Measurements from ENCODE around the gene SLFNL1.

SLFNL1 gene

DNA sequence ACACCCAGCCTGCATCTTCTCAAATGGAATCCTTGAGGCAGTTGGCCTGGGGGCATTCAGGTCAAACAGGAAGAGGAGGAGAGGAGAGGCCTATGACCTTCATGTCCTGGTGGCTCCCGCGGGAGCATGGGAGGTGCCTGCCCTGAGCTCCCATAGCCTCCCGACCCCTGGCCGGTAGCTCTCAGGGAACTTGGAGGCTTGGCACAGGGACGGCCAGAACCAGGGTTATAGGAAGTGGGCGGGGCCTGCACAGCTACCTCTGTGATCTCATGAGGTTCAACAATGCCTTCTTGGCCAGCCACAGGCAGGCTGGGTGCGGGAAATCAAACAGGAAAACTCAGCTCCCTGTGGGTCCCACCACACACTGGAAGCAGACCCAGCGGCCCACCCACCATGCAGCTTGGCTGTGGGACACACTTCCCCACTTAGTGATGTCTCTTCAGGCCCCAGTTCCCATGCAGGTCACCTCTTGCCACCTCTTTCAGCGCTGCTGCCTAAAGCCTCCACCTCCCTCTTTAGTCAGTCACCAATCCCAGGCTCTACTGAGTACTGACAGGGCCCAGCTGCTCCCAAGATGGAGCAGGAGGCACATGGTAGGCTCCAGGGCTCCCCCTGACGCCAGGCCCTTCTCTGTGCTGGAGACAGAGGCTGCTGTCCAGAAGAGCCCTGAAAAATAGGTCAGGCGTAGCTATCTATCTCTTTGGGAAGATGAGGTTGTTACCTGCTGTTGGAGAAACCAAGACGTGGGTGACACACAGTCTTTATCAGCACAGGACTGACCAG lies at the start of gene SLFNL1:
Gene SLFNL1 (minus strand): TSS at position 200 of the 783 bp plus-strand sequence. CDS start 1,065 bp downstream, outside the sequence.
- DNase-seq, result no peak

DNA sequence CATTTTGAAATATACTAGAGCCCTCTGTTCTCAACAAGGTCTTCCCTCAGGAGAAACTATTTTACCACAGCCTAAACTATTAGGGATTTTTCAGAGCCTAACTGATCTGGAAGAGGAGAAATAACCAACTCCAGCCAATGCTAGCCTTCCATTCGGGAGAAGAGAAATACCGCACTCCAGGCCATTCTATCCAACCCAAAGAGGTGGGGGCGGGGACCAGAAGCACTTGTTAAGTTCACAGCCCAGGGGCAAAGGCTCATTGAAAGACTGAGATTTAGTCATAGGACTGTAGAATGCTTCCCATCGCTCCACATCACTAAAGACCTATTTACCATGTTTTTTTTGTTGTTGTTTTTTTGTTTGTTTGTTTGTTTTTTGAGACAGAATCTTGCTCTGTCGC lies 35.4 kb upstream of the SLFNL1 start:
- no peak for DNase-seq

DNA sequence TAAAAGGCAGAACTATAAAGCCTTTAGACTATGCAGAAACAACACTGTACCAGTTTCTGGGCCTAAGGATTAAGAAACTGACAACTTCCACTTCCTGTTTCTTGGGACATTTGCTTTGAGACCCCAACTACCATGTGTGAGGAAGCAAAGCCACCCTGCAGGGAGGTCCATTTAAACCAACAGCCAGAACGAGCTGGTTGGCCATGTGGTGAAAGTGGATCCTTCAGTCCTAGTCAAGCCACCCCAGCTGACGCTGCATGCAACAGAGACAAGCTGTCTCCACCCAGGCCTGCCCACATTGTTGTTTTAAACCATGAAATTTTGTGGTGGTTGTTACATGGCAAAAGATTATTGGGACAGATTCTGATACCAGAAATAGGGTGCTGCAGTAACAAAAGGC lies 31.8 kb upstream of the SLFNL1 start:
- DNase-seq, result no peak

DNA sequence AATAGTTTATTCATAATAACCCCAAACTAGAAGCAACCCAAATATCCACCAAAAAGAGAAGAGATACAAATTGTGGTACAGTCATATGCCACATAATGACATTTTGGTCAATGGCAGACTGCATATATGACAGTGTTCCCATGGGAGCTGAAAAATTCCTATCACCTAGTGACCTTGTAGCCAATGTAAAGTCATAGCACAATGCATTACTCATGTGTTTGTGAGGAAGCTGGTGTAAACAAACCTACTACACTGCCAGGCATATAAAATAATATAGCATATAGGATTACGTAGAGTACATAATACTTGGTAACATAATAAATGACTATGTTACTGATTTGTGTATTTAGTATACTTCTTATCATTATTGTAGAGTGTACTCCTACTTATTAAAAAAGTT lies 29.5 kb upstream of the SLFNL1 start:
- DNase-seq, result no peak

DNA sequence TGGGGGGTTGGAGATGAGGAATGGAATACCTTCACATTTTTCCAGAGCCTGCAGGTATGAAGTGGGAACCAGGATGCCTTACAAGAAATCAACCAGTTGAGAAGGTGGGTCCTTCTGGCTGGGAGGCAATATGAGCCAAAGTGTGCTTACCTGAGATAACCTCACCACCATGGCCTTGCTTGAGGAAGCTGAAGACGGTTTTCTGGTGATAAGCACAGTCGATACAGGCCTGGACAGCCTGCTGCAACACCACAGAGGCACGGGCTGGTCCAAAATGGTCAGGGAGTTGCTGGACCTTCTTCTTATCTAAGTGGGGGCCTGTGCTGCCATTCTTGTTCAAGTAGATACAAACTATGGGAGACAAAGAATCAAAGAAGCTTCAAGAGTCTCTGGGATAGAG lies 27.0 kb upstream of the SLFNL1 start:
- no peak for DNase-seq

DNA sequence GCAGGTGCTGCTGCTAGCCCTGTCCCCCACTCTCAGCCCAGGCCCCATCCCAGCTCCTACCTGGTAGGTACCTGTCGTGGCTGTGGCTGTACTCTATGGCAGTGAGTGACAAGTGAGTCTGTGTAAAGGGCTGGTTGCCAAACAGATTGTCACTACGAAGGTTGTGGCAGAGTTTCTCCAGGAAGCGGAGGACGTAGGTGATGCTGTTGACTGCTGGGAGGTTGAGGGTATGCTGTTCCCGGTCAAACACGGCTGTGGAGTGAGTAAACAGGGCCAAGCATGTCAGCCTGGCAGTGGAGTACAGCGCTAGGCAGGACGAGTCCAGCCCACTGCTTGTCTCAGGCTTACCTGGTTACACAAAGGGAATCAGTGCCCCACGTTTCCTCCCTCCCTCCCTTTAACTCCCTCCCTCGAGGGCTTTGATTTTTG lies 24.8 kb upstream of the SLFNL1 start:
- no peak for DNase-seq

DNA sequence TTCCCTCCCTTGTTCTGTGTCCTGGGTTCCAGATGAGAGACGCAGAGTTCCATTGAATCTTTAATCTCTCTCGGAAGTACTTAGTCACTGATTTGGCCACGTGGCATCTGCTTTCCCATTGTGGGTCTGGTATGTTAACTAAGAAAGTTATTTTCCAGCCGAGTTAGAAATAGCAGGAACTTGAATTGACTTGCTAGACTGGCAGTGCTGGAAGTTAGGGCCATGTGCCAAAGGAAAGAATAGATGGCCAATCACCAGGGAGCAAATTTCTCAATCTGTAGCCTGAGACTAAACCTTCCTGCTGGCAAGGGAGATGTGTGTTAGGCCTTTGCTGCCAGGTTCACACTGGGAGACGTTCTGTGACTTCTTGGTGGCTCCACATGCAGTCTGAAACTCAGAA lies 24.2 kb upstream of the SLFNL1 start:
- no peak for DNase-seq

DNA sequence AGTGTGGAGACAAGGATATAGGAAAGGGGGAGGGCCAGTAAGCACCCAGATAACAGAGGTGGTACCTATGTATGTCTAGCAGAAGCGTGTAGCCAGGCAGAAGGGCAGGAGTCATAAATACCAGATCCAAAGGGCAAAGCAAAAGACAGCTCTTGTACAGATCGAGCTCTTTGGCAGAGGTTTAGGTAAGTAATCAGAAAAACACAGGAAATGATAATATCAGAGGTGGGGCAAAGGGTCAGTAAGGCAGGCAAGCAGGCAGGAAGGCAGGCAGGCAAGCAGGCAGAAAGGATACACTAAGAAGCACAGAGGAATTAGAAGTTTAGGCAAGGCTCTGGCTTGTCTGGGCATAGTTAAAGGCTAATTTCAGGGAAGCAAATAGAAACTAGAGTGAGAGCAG lies 22.7 kb upstream of the SLFNL1 start:
- DNase-seq, result no peak

DNA sequence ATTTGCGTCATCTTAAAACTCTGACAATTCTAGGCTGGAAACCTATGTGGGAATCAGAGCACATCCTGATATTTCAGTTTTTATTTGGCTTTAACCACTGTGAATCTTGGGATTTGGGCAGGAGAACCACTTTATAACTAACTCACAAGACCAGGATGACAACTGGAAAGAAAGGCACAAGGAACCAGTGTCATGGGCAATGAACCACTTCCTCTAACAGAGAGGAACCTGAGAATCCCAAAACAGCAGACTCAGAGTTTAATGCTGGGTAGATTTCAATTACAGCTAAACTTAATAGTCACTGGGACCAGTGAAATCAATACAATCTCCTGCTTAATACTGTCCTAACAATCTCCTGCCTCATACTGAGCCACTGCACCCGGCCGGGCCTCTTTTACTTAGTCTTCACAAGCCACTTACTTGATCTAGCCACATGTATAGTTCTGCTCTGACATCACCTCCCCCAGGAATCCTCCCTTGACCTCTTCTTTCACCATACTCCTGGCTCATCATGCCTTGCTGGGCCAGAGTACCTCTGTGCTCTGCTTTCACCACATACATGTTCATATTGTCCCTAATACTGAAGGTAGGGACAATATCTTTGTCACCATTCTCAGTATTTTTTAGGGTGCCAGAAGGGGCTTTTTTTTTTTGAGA lies 20.2 kb upstream of the SLFNL1 start:
- no peak for DNase-seq

DNA sequence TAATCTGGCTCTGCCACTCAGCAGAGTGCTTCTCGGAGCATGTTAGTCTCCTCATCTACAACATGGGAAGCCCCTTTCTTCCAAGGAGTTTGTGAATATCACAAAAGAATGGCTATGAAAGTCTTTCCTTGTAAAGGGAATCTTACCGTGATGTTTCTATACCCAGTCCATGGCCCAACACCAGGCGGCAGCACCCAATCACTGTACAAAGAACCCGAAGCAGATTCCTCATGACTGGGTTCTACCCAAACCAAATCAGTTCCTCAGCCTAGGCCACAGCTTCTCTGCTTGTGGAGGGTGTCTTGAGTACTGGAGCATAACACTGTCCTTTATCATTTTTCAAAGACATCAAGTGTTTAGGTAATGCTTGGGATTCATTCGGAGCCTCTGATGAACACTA lies 16.6 kb upstream of the SLFNL1 start:
- no peak for DNase-seq

DNA sequence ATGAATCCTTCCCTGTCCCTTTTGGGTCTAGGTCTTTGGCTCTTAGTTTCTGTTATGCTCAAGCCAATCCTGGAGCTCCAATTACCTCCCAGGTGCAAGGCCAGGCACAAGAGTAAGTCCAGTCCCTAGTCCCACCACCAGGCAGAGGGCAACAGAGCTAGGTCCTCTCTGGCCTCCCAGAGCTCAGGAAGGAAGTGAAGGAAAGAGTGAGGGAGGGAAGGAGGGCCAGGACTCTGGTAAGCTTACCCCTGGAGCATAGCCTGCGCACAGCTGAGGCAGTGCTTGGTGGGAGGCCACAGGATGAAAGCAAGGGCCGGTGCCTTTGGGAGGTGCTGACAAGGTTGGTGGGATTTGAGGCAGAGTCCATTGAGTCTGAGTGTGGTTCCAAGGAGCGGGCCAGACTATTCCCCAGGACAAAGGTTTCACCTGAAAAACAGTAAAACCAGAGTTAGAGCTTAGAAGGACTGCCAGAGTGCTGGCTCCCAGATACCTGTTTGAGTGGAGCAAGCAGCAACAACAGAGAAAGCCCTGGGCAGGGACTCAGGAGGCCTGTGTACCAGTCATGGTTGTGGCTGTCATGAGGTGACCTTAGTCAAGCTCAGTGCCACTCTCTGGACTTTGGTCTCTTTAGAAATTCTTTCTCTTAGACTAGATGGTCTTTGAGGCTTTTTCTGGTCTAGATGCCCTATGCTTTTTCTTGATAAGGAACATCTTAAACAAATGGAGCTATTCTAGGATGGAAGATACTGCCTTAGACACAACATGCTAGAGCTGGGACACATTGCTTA lies 15.8 kb upstream of the SLFNL1 start:
- DNase-seq, result no peak

DNA sequence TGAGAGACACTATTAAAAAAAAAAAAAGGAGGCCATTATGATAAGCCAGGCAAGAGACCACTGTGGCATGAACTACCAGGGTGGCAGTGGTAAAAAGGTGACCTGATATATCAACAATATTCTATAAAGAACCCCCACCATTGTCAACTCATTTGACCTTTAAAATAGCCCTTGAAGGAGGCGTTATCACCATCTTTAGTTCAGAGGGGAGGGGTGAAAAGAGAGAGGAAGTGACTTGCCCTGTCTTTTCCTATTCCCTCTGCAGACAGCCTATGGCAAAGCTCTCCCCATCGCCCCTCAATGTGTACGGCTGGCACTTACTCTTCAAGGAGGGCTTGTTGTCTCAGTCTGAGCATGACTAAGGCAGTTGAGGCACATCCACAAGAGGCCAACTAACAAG lies 11.7 kb upstream of the SLFNL1 start:
- DNase-seq, result no peak

DNA sequence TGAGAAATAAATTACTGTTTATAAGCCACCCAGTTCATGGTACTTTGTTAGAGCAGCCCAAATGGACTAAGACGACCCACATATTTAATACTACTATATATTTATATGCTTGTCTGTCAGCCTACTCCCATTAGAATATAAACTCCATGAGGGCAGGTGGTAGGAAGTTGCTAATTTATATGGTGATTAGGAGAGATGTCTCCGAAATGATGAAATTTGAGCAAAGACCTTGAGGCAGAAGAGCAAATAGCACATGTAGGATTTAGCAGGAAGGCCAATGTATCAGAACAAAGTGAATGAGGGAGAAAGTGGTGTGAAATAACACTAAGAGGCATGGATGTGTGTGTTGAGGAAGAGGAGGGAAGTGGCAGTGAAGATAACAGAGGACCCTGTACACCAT lies 10.6 kb upstream of the SLFNL1 start:
- no peak for DNase-seq

DNA sequence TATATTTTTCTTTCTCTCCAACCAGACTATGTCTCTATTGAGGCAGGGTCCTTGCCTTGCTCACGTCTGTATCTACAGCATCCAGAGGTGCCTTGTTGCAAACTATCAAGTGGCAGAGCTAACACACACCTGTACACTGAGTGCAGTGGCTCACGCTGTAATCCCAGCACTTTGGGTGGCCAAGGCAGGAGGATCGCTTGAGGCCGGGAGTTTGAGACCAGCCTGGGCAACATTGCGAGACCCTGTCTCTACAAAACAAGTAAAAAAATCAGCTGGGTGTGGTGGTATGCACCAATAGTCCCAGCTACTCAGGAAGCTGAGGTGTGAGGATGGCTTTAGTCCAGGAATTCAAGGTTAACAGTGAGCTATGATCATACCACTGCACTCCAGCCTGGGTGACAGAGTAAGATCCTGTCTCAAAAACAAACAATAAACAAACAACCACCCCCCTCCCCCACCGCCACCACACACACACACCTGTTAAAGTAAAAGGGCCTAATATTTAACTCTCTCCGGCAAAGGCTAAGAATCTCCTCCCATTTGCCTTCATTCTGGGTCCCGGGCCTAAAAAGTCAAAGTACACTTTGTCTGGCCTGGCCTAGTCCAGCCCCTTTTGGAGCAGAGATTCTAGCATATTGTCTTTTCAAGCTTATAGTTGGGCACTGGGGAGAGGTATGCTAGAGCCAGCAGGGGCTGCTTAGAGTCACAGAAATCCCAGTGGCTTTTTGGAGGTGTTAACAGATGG lies 9.5 kb upstream of the SLFNL1 start:
- no peak for DNase-seq

DNA sequence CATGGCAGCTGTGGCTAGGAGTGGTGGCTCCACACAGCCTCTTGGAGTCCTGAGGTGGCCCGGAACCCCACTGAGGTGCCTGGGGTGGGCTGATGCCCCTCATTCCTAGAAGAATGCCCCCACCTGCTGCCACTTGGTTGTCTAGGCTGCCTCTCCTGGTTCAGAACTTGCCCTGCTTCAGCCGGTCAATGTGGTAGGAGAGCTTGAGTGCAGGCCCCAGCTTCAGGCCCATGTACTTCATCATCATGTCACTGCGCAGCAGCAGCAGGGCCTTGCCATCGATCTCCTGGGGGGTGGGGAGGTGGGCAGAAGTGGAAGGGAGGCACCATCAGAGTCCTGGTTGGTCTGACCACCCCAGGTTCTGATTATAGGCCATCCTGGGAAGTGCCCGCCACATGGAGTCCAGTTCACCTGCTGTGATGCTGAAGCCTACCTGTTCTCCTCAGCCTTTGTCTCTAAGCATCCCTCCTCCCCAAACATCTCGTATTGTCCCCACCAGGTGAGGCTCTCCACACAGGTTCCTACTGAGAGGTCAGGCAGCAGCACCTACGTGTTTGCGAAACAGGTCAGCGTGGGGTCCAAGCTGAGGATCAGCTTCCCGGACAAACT lies 6.6 kb upstream of the SLFNL1 start:
- DNase-seq, result no peak

DNA sequence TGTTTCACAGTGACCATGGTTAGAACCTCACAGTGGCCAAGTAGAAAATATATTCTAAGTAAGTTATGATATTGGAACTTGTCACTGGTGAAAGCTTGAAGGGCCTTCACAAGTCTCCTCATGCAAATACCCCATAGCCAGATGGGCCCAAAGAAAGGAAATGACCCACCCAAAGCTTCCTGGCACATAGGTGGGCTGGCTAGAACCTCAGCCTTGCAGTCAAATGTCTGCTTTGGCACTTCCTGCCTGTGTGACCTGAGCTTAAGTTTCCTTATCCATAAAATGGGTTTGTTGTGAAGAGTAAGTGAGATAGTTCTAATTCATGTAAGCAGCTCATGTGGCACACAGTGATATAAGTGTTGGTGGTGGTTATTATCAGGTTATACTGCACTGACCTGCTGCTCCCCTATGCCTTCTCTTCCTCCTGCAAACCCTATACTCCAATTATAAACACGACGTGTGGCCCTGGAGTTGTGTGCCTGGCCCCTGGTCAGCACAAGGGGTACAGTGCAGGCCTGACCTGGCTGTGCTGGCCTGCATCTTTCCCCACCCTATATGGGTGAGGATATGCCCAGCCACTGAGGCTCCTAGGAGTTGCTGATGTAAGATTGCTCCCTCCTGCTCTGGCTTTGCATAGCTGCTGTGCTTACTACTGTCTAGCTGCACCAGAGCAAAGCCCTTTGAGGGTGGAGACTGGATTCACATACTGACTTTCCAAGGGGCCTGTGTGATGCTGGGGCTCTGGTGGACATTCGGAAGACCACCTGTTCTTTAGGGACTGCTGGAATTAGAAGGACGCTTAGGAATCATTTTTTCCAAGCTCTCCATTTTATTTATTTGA lies 4.7 kb upstream of the SLFNL1 start:
- DNase-seq, result no peak

DNA sequence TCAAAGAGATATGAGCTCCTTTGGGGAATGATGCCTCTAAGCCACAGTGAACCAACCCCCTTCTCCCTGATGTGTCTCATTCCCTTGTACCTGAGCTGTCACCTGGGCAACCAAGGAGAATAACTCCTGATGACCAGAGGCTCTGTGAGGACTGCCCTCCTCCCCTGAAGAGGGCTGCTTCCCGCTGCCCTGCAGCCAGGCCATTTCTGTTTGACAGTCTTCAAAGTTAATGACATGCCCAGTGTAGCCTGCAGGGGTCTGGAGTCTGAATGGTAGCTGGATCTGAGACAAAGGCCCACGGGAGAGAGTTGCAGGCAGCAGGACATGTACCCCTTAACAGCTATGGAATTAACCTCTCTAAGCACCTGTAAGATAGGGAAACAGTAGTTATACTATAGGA lies 3.4 kb upstream of the SLFNL1 start:
- no peak for DNase-seq

DNA sequence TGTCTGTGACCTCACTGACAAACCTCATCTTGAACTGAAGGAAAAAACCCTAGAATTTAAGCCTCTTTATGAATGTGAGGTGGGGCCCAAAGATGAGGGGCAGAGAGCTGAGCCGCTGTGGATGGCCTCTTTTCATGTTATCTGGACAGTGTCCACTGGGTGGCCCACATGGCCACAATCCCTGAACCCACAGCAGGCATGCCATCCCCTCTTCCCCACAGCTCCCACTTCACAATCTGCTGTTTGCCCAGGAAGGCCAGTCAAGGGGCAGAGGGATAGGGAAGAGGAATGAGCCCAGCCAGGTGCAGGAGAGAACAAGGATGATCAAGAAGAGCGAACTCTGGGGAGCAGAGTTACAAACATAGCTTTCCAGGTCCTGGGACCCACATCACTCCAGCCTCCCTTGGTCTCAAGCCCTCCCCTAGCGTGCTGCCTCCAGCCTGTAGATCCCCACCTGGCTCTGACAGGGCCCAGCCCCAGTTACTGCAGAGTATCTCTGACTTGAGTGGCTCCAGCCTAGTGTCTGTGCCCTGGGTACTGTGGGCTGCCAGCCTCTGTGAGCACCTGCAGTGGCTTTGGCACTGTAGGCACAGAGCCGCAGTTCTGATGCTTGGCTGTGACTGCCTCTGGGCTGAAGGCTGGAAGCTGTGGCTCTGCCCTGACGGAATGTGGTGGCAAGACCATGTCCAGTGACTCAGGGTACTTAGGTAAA lies 1.9 kb upstream of the SLFNL1 start:
- DNase-seq, result no peak

DNA sequence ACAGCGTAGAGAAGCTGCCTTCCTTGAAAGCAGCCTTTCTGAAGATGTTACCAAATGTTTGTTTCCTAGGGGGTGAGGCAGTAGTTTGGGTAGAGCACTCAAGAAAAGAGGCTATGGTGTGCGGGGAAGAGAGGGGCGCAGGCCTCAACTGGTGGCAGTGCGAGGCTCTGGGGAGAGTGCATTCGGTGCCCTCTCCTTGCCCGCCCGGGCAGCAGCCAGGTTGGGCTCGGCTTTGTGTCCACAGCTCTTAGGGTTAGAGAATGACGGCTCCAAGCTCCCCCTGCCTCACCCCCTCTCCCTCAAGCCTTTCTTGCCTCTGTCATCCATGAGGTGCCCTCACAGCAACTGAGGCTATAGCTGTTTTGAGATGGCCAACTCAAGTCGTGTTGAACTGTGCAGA lies 899 bp upstream of the SLFNL1 start:
- DNase-seq, result no peak

DNA sequence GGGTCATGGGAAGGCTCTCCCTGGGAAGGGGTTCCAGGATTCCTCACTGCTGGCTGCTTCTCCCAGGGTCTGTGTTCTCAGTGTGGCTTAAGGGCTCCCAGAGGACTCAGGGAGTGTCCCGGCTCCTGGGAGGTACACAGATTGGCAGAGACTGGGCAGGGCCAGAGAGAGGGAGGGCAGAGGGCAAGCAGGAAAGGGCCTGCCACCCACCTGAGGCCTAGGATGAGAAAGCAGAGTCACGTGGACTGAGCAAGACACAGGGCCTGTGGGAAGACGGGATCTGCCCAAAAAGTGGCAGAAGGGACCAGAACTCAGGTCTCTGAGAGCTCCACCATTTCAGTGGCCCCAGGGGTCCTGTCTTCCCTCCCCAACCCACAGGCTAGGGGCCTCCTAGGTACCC lies 871 bp downstream of the SLFNL1 start:
- no peak for DNase-seq

DNA sequence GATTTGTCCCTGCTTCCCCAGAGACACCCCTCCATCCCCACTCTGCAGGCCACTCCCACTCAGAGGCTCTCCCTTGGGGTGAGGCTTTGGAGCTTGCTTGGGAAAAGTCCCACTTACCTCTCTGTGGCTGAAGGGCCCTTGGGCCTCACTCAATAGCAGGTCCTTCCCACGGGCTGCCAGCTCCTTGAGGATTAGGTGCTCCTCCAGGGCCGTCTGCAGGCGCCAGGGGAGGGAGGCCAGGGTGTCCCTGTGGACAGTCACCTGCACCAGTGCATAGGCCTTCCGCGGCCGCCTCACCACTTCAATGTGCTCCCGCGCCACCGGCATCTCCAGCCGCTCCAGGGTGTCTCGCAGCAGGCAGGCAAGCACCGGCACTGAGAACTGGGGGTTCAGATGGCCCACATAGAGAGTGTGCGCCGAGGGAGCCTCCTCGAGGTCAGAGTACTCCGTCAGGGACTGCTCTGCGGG lies 1.4 kb downstream of the SLFNL1 start:
- no peak for DNase-seq

Data from stimulated activated CD4-positive, alpha-beta T cell treated with anti-CD3 and anti-CD28 coated beads, Interleukin-4, amount 100 ng/mL, for 24 hours (primary cell).